OCI-LY3 (cell line): ENCODE results near the gene PEAK3.

Experiments used
- H2AFZ ChIP-seq: fragments of 200-600, 300-600 bp; shearing (Covaris generic); 2 replicates; pipeline ENCODE4 v1.6.0; 2014; ENCODE audit warnings: antibody characterized with exemption, low read depth, low read length
- H3K27ac ChIP-seq: fragments of 200-600, 300-600 bp; sonication (generic); 2 replicates; pipeline ENCODE4 v1.5.1; 2014; ENCODE audit warnings: mild to moderate bottlenecking, low read length, moderate library complexity, mixed read lengths
- H3K27me3 ChIP-seq: fragments of 200-600, 300-600 bp; sonication (generic); 2 replicates; pipeline ENCODE4 v1.6.1; 2014; ENCODE audit warnings: low read depth, low read length, mixed read lengths
- H3K36me3 ChIP-seq: fragments of 200-600, 300-600 bp; sonication (generic); replicated peaks from 2 replicates; pipeline ENCODE3; 2014; ENCODE audit warnings: low read depth, low read length, mixed read lengths
- H3K4me1 ChIP-seq: fragments of 300-600, 200-600 bp; sonication (generic); 2 replicates; pipeline ENCODE4 v1.6.1; 2014; ENCODE audit warnings: low read length, mixed read lengths
- H3K4me2 ChIP-seq: fragments of 200-600, 300-600 bp; sonication (generic); 2 replicates; pipeline ENCODE4 v1.6.1; 2014; ENCODE audit warnings: low read length, mixed read lengths
- H3K4me3 ChIP-seq: fragments of 300-600, 200-600 bp; sonication (generic); 2 replicates; pipeline ENCODE4 v1.5.1; 2014; ENCODE audit warnings: antibody characterized with exemption, mild to moderate bottlenecking, low read length, moderate library complexity
- H3K79me2 ChIP-seq: fragments of 300-600, 200-600 bp; shearing (Covaris generic); 2 replicates; pipeline ENCODE4 v1.6.1; 2014; ENCODE audit warnings: mild to moderate bottlenecking, low read length, mixed read lengths
- H3K9ac ChIP-seq: fragments of 300-600, 200-600 bp; shearing (Covaris generic); 2 replicates; pipeline ENCODE4 v1.6.0; 2014; ENCODE audit warnings: mild to moderate bottlenecking, low read length, moderate library complexity
- H3K9me3 ChIP-seq: fragments of 200-600, 300-600 bp; shearing (Covaris generic); 2 replicates; pipeline ENCODE4 v1.6.1; 2014; ENCODE audit warnings: low read length, mixed read lengths; ENCODE audit not compliant: insufficient read depth
- H4K20me1 ChIP-seq: fragments of 200-600, 300-600 bp; sonication (generic); 2 replicates; pipeline ENCODE4 v1.6.1; 2016; ENCODE audit warnings: low read length, mixed read lengths; ENCODE audit not compliant: insufficient read depth
- CTCF ChIP-seq: fragments of 200-600, 300-600 bp; sonication (generic); IDR thresholded peaks from 2 replicates; pipeline ENCODE4 v1.5.1; 2014; ENCODE audit warnings: antibody characterized with exemption, low read length, low read depth
- EZH2phosphoT487 ChIP-seq: fragments of 200-600 bp; shearing (Covaris generic); IDR thresholded peaks from 2 replicates; pipeline ENCODE4 v1.6.1; 2018; ENCODE audit warnings: antibody characterized with exemption, mixed run types, low read depth

PEAK3 gene

GRCh38 chr19:2296141-2296540 lies 14.2 kb upstream of the PEAK3 start:
- no peak overlapping the region for H3K4me3 ChIP-seq
- H3K27ac ChIP-seq: no peak overlapping the region
- H3K27me3 ChIP-seq: no peaks in the 10 kb centered on the region; the same call in 1 of the 2 replicates
- no peaks in the 10 kb centered on the region for H3K36me3 ChIP-seq
- no peak overlapping the region for H3K9ac ChIP-seq
- TF ChIP-seq CTCF (no peak), EZH2phosphoT487 (no peak)
- H3K4me1 ChIP-seq: no peaks in the 10 kb centered on the region
- no peaks in the 10 kb centered on the region for H3K9me3 ChIP-seq
- no peak overlapping the region for H2AFZ ChIP-seq
- H3K79me2 ChIP-seq: no peaks in the 10 kb centered on the region
- no peaks in the 10 kb centered on the region for H4K20me1 ChIP-seq
- no peak overlapping the region for H3K4me2 ChIP-seq

GRCh38 chr19:2294687-2295335 lies 12.8 kb upstream of the PEAK3 start:
- H3K4me1 ChIP-seq: peaks cover 6% of the 10 kb centered on the region
- no peak overlapping the region for H3K9ac ChIP-seq
- H3K9me3 ChIP-seq: no peaks in the 10 kb centered on the region
- H3K27ac ChIP-seq: no peak overlapping the region
- TF ChIP-seq CTCF (no peak), EZH2phosphoT487 (no peak)
- H3K79me2 ChIP-seq: no peaks in the 10 kb centered on the region
- no peaks in the 10 kb centered on the region for H4K20me1 ChIP-seq
- no peak overlapping the region for H3K4me2 ChIP-seq
- H3K36me3 ChIP-seq: no peaks in the 10 kb centered on the region
- no peak overlapping the region for H3K4me3 ChIP-seq
- no peak overlapping the region for H2AFZ ChIP-seq
- no peaks in the 10 kb centered on the region; the same call in 1 of the 2 replicates for H3K27me3 ChIP-seq

GRCh38 chr19:2291185-2291751 lies 9.3 kb upstream of the PEAK3 start:
- no peak overlapping the region for H3K27ac ChIP-seq
- H3K4me2 ChIP-seq: no peak overlapping the region
- no peaks in the 10 kb centered on the region for H4K20me1 ChIP-seq
- H2AFZ ChIP-seq: no peak overlapping the region
- peaks cover 26% of the 10 kb centered on the region for H3K27me3 ChIP-seq
- H3K9ac ChIP-seq: no peak overlapping the region
- peaks cover 18% of the 10 kb centered on the region for H3K4me1 ChIP-seq
- TF ChIP-seq EZH2phosphoT487: no peak
- TF ChIP-seq CTCF: no peak
- no peaks in the 10 kb centered on the region for H3K79me2 ChIP-seq
- no peak overlapping the region for H3K4me3 ChIP-seq
- H3K9me3 ChIP-seq: no peaks in the 10 kb centered on the region
- no peaks in the 10 kb centered on the region for H3K36me3 ChIP-seq

GRCh38 chr19:2290441-2291184 lies 8.6 kb upstream of the PEAK3 start:
- Histone ChIP-seq H3K4me3 (0 out of 2 replicates have a peak overlapping the region, but pooled peaks have one; percentile 77), H3K27ac (no peak overlapping the region), H3K36me3 (no peaks in the 10 kb centered on the region), H3K27me3 (peaks cover 26% of the 10 kb centered on the region), H3K4me2 (peak overlapping the region; percentile 97; the same call in 1 of the 2 replicates), H3K79me2 (no peaks in the 10 kb centered on the region), H3K9ac (no peak overlapping the region), H3K9me3 (no peaks in the 10 kb centered on the region), H3K4me1 (peaks cover 22% of the 10 kb centered on the region), H4K20me1 (no peaks in the 10 kb centered on the region), H2AFZ (no peak overlapping the region)
- TF ChIP-seq EZH2phosphoT487 (no peak), CTCF (no peak)
